Vagina (tissue), 2 donors: ENCODE measurements around the gene CALCOCO2.

Source experiments
- POLR2A ChIP-seq, 2 donors: fragments of 450-650 bp; IDR thresholded peaks; one replicate each; pipeline ENCODE4 v1.6.1; 2017; ENCODE audit warnings: antibody characterized with exemption in 2 of 2, mild to moderate bottlenecking in 2 of 2, moderate library complexity in 2 of 2
- POLR2AphosphoS5 ChIP-seq, 2 donors: sonication (generic); formaldehyde crosslinking; IDR thresholded peaks; one replicate each; pipeline ENCODE4 v1.9.0; 2017; ENCODE audit warnings: antibody characterized with exemption in 2 of 2, mild to moderate bottlenecking in 2 of 2, low read depth in 1 of 2; ENCODE audit not compliant: insufficient read depth in 1 of 2
- TF ChIP-seq, protein P1 (sequence below), 3 experiments: fragments of 450-650 bp in 2 of 3; fragments of 200-600 bp in 1 of 3; sonication (generic) in 1 of 3; IDR thresholded peaks; one replicate each; pipeline ENCODE4 v1.5.1; 2017 to 2019; ENCODE audit warnings: antibody characterized with exemption in 3 of 3, mild to moderate bottlenecking in 2 of 3, moderate library complexity in 2 of 3

GRCh38 chr17:48910370-48910769 is 79.5 kb downstream of the CALCOCO2 start:
- no peak for TF ChIP-seq POLR2A (IDR thresholded peaks at IDR 0.05)
- TF ChIP-seq, protein P1, sequence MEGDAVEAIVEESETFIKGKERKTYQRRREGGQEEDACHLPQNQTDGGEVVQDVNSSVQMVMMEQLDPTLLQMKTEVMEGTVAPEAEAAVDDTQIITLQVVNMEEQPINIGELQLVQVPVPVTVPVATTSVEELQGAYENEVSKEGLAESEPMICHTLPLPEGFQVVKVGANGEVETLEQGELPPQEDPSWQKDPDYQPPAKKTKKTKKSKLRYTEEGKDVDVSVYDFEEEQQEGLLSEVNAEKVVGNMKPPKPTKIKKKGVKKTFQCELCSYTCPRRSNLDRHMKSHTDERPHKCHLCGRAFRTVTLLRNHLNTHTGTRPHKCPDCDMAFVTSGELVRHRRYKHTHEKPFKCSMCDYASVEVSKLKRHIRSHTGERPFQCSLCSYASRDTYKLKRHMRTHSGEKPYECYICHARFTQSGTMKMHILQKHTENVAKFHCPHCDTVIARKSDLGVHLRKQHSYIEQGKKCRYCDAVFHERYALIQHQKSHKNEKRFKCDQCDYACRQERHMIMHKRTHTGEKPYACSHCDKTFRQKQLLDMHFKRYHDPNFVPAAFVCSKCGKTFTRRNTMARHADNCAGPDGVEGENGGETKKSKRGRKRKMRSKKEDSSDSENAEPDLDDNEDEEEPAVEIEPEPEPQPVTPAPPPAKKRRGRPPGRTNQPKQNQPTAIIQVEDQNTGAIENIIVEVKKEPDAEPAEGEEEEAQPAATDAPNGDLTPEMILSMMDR (IDR thresholded peaks at IDR 0.05), result no peak
- TF ChIP-seq POLR2AphosphoS5 (IDR thresholded peaks at IDR 0.05; ENCODE audit: insufficient read depth in 1 of 2, low read depth in 1 of 2), result no peak
